Karpas-422 (cell line): ENCODE data around the gene GPS1. TPM values are rescaled to one million over a fixed set of nuclear protein-coding genes. Genes with fewer than 3 reads are reported as not detected.

Experiments used
- DNase-seq: peaks from one replicate; pipeline ENCODE4 v3.0.0-alpha.2; 2015
- H2AFZ ChIP-seq: fragments of 200-600 bp; sonication (generic); 2 replicates; pipeline ENCODE4 v1.6.1; 2014; ENCODE audit warnings: antibody characterized with exemption, low read length, mixed read lengths
- H3K27ac ChIP-seq: fragments of 200-600 bp; sonication (generic); 2 replicates; pipeline ENCODE4 v1.5.1; 2014; ENCODE audit warnings: mild to moderate bottlenecking, low read length, moderate library complexity
- H3K27me3 ChIP-seq: fragments of 200-600 bp; sonication (generic); 2 replicates; pipeline ENCODE4 v1.6.1; 2014; ENCODE audit warnings: low read length, mixed read lengths
- H3K36me3 ChIP-seq: fragments of 200-600 bp; sonication (generic); 2 replicates; pipeline ENCODE4 v1.6.1; 2014; ENCODE audit warnings: low read length, mixed read lengths; ENCODE audit not compliant: insufficient read depth
- H3K4me1 ChIP-seq: fragments of 200-600 bp; sonication (generic); 2 replicates; pipeline ENCODE4 v1.6.1; 2014; ENCODE audit warnings: mild to moderate bottlenecking, low read length, mixed read lengths
- H3K4me2 ChIP-seq: fragments of 200-600 bp; sonication (generic); 2 replicates; pipeline ENCODE4 v1.6.1; 2014; ENCODE audit warnings: low read length, low read depth, mild to moderate bottlenecking; ENCODE audit not compliant: poor library complexity, severe bottlenecking
- H3K4me3 ChIP-seq: fragments of 200-600 bp; sonication (generic); 2 replicates; pipeline ENCODE4 v1.5.1; 2014; ENCODE audit warnings: mild to moderate bottlenecking, antibody characterized with exemption, low read length, mixed read lengths
- H3K79me2 ChIP-seq: fragments of 200-600 bp; sonication (generic); 2 replicates; pipeline ENCODE4 v1.6.1; 2014; ENCODE audit warnings: mild to moderate bottlenecking, low read length, mixed read lengths
- H3K9ac ChIP-seq: fragments of 200-600 bp; sonication (generic); 2 replicates; pipeline ENCODE4 v1.6.0; 2014; ENCODE audit warnings: low read length
- H3K9me2 ChIP-seq: fragments of 200-600 bp; sonication (generic), shearing (Covaris generic); replicated peaks from 2 replicates; pipeline ENCODE4 v1.6.0; 2014; ENCODE audit warnings: mild to moderate bottlenecking, low read length, moderate library complexity; ENCODE audit not compliant: insufficient read depth
- H3K9me3 ChIP-seq: fragments of 300-700, 200-600 bp; sonication (generic); 2 replicates; pipeline ENCODE4 v1.6.1; 2014; ENCODE audit warnings: low read length, mixed read lengths
- H4K20me1 ChIP-seq: fragments of 200-600 bp; sonication (generic); 2 replicates; pipeline ENCODE4 v1.6.1; 2014; ENCODE audit warnings: mild to moderate bottlenecking, antibody characterized with exemption, low read length, low read depth; ENCODE audit not compliant: insufficient read depth
- total RNA-seq: library from RNA; depleted of rRNA; stranded (reverse); fragments of >200 nt; shearing (Covaris generic); gene quantifications from 2 replicates; pipeline ENCODE4 v1.2.3, GENCODE V29; 2014; ENCODE audit warnings: low replicate concordance

GPS1 gene
- total RNA-seq, 1 experiment from 2014 or later = 57.1 TPM

- Histone ChIP-seq H3K9me2 (no peaks in the 10 kb centered on the region), H3K27me3 (no peaks in the 10 kb centered on the region), H3K36me3 (no peaks in the 10 kb centered on the region), H4K20me1 (peaks cover 17% of the 10 kb centered on the region; the same call in 1 of the 2 replicates), H3K9ac (no peak overlapping the region), H3K4me1 (peaks cover 35% of the 10 kb centered on the region), H3K79me2 (peaks cover 17% of the 10 kb centered on the region), H3K4me3 (no peak overlapping the region), H2AFZ (no peak overlapping the region), H3K9me3 (no peaks in the 10 kb centered on the region), H3K27ac (no peak overlapping the region), H3K4me2 (no peak overlapping the region)
- no peak for DNase-seq
These were observed 2.8 kb downstream of the GPS1 start for GRCh38 chr17:82054351-82055022.

- peaks cover 17% of the 10 kb centered on the region; the same call in 1 of the 2 replicates for H4K20me1 ChIP-seq
- H3K4me2 ChIP-seq = no peak overlapping the region
- no peak for DNase-seq
- H3K36me3 ChIP-seq = no peaks in the 10 kb centered on the region
- H3K27me3 ChIP-seq = no peaks in the 10 kb centered on the region
- no peak overlapping the region for H3K4me3 ChIP-seq
- peaks cover 29% of the 10 kb centered on the region for H3K4me1 ChIP-seq
- H2AFZ ChIP-seq = no peak overlapping the region
- no peaks in the 10 kb centered on the region for H3K9me2 ChIP-seq
- H3K9me3 ChIP-seq = no peaks in the 10 kb centered on the region
- H3K9ac ChIP-seq = no peak overlapping the region
- peaks cover 17% of the 10 kb centered on the region for H3K79me2 ChIP-seq
- no peak overlapping the region for H3K27ac ChIP-seq
These were observed 3.6 kb downstream of the GPS1 start for GRCh38 chr17:82055023-82055964.

GRCh38 chr17:82055965-82056728, 4.4 kb downstream of the GPS1 start:
- no peaks in the 10 kb centered on the region for H3K9me3 ChIP-seq
- H4K20me1 ChIP-seq = peaks cover 17% of the 10 kb centered on the region; the same call in 1 of the 2 replicates
- H3K27me3 ChIP-seq = no peaks in the 10 kb centered on the region
- no peak overlapping the region for H2AFZ ChIP-seq
- H3K79me2 ChIP-seq = peaks cover 17% of the 10 kb centered on the region
- no peak for DNase-seq
- H3K27ac ChIP-seq = no peak overlapping the region
- no peaks in the 10 kb centered on the region for H3K9me2 ChIP-seq
- no peak overlapping the region for H3K4me2 ChIP-seq
- H3K9ac ChIP-seq = no peak overlapping the region
- peaks cover 21% of the 10 kb centered on the region for H3K4me1 ChIP-seq
- no peaks in the 10 kb centered on the region for H3K36me3 ChIP-seq
- H3K4me3 ChIP-seq = no peak overlapping the region

- H3K4me3 ChIP-seq = no peak overlapping the region
- no peaks in the 10 kb centered on the region for H3K9me2 ChIP-seq
- H3K36me3 ChIP-seq = no peaks in the 10 kb centered on the region
- no peaks in the 10 kb centered on the region for H3K9me3 ChIP-seq
- no peak overlapping the region for H2AFZ ChIP-seq
- H3K79me2 ChIP-seq = peaks cover 17% of the 10 kb centered on the region
- no peak overlapping the region for H3K4me2 ChIP-seq
- no peak overlapping the region for H3K9ac ChIP-seq
- no peak overlapping the region for H3K27ac ChIP-seq
- DNase-seq = no peak
- no peaks in the 10 kb centered on the region for H3K27me3 ChIP-seq
- H4K20me1 ChIP-seq = peaks cover 17% of the 10 kb centered on the region; the same call in 1 of the 2 replicates
- H3K4me1 ChIP-seq = peaks cover 21% of the 10 kb centered on the region
These were observed 5.3 kb downstream of the GPS1 start for GRCh38 chr17:82056729-82057621.

- Histone ChIP-seq H3K27ac (no peak overlapping the region), H3K9me2 (no peaks in the 10 kb centered on the region), H4K20me1 (0 out of 2 replicates have a peak, but pooled peaks cover 9% of the 10 kb centered on the region), H3K4me1 (peaks cover 13% of the 10 kb centered on the region), H3K4me3 (no peak overlapping the region), H3K36me3 (no peaks in the 10 kb centered on the region), H3K27me3 (no peaks in the 10 kb centered on the region), H3K9ac (no peak overlapping the region), H3K4me2 (no peak overlapping the region), H3K9me3 (no peaks in the 10 kb centered on the region), H2AFZ (no peak overlapping the region), H3K79me2 (peaks cover 6% of the 10 kb centered on the region)
- DNase-seq = no peak
These were observed 6.6 kb downstream of the GPS1 start for GRCh38 chr17:82058230-82058854.

- Histone ChIP-seq H3K27me3 (no peaks in the 10 kb centered on the region), H3K9me3 (no peaks in the 10 kb centered on the region), H3K4me3 (no peak overlapping the region), H3K4me2 (no peak overlapping the region), H3K27ac (no peak overlapping the region), H3K36me3 (no peaks in the 10 kb centered on the region), H3K4me1 (peaks cover 12% of the 10 kb centered on the region), H3K9ac (no peak overlapping the region), H3K9me2 (no peaks in the 10 kb centered on the region), H3K79me2 (peaks cover 7% of the 10 kb centered on the region), H4K20me1 (0 out of 2 replicates have a peak, but pooled peaks cover 11% of the 10 kb centered on the region), H2AFZ (no peak overlapping the region)
- no peak for DNase-seq
These were observed 7.2 kb downstream of the GPS1 start for GRCh38 chr17:82058855-82059249.

- 0 out of 2 replicates have a peak, but pooled peaks cover 11% of the 10 kb centered on the region for H4K20me1 ChIP-seq
- H3K9ac ChIP-seq = no peak overlapping the region
- no peaks in the 10 kb centered on the region for H3K9me2 ChIP-seq
- H3K27me3 ChIP-seq = no peaks in the 10 kb centered on the region
- no peaks in the 10 kb centered on the region for H3K36me3 ChIP-seq
- H3K4me2 ChIP-seq = no peak overlapping the region
- peaks cover 18% of the 10 kb centered on the region for H3K4me1 ChIP-seq
- no peak overlapping the region for H3K27ac ChIP-seq
- H2AFZ ChIP-seq = no peak overlapping the region
- H3K4me3 ChIP-seq = no peak overlapping the region
- peaks cover 13% of the 10 kb centered on the region for H3K79me2 ChIP-seq
- no peaks in the 10 kb centered on the region for H3K9me3 ChIP-seq
- DNase-seq = no peak
These were observed 7.7 kb downstream of the GPS1 start for GRCh38 chr17:82059272-82060000.
